Measurements from ENCODE around the gene LRRN3.

DNA sequence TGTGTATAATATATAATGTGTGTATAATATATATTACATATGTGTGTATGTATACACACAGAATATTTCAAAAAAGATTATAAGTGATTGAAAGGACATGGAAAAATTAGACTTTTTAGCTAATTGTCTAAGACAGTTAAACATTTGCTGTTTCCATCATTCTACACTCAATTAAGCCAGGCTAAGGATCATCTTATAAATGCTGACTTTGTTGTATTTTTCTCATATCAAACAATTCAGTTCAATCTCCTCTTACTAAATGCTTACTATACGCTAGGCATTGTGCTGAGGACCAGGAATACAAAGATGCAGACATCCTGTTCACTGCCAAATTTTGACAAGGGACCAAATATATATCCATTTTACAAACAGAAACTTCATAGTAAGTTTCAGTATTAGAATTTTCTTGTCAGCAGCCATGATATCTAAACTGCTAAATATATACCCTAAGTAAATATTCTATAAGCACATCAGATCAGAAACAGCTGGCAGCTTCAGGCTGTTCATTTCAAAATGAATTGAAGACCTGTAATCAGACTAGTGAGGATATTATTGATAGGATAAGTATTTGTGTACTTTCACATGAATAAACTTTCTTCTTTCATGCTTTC, 10.3 kb upstream of the LRRN3 start:
- TF ChIP-seq CTCF (conservative IDR thresholded peaks at IDR 0.05; ENCODE audit: low read length) = no peak
- TF ChIP-seq EZH2phosphoT487 (IDR thresholded peaks at IDR 0.05; ENCODE audit: borderline replicate concordance) = no peak
